K562 (cell line): ENCODE measurements around the gene UNC13A. TPM values are rescaled to one million over a fixed set of nuclear protein-coding genes. Genes with fewer than 3 reads are reported as not detected.

ENCODE experiments used
- ATAC-seq: fragments of 200-7000 bp; cut with Tn5 transposase; 3 replicates; pipeline ENCODE4 v1.9.1; 2020; ENCODE audit warnings: moderate library complexity
- BruUV-seq: library from RNA; stranded (reverse); fragments of 400-500 nt; replicated peaks from 2 replicates; lab custom pipeline; 2021; lab: Mats Ljungman, UMichigan
- CTCF ChIA-PET: fragments of 300-600 bp; formaldehyde crosslinking; extraction: SDS; loops from one replicate; lab custom pipeline; 2021; ENCODE audit warnings: low intra/inter-chr PET ratio; lab: Yijun Ruan, JAX
- POLR2A ChIA-PET: fragments of 300-600, 350-650 bp; sonication (Branson Sonifier 250); formaldehyde crosslinking; extraction: SDS; loops from one replicate; lab custom pipeline; 2021; ENCODE audit warnings: antibody characterized with exemption, inconsistent platforms; lab: Yijun Ruan, JAX
- DNase-seq, 4 experiments: peaks; one replicate each; pipeline versions ENCODE4 v3.0.0 to v3.0.0-alpha.2; 2011 to 2018; ENCODE audit warnings: low spot score in 3 of 4, mixed read lengths in 3 of 4; ENCODE audit errors: extremely low read depth in 1 of 4
- FAIRE-seq: peaks from 2 replicates; lab custom pipeline; 2011; peaks lifted over from hg19 to GRCh38; lab: Jason Lieb, UNC
- H2AFZ ChIP-seq: 2 replicates; pipeline ENCODE4 v1.6.0; 2011; ENCODE audit warnings: low read depth, low read length, control low read depth, inconsistent platforms
- H3K27ac ChIP-seq: fragments of 200-600 bp; 3 replicates; pipeline ENCODE4 v1.8.0; 2011; ENCODE audit warnings: low read depth, mild to moderate bottlenecking, control low read depth, inconsistent platforms, low read length, moderate library complexity, mixed read lengths; ENCODE audit errors: extremely low read depth
- H3K27me3 ChIP-seq, 2 experiments: fragments of 300-600 bp in 1 of 2; 2 replicates in 1 of 2; 3 replicates in 1 of 2; pipeline versions ENCODE4 v1.6.0 to v1.8.0; 2011; ENCODE audit warnings: inconsistent platforms in 2 of 2, low read length in 2 of 2, mild to moderate bottlenecking in 1 of 2, mixed read lengths in 1 of 2, moderate library complexity in 1 of 2; ENCODE audit not compliant: control insufficient read depth in 2 of 2, insufficient read depth in 2 of 2
- H3K36me3 ChIP-seq: fragments of 300-600 bp; 3 replicates; pipeline ENCODE4 v1.8.0; 2011; ENCODE audit warnings: mild to moderate bottlenecking, low read length, inconsistent platforms; ENCODE audit not compliant: control insufficient read depth, insufficient read depth
- H3K4me1 ChIP-seq, 2 experiments: fragments of 200-600 bp in 1 of 2; replicated peaks in 1 of 2; 2 replicates in 1 of 2; 3 replicates in 1 of 2; pipeline versions ENCODE4 v1.5.1 to v1.8.0; 2011; ENCODE audit warnings: inconsistent platforms in 2 of 2, low read length in 2 of 2, mild to moderate bottlenecking in 1 of 2, mixed read lengths in 1 of 2, moderate library complexity in 1 of 2; ENCODE audit not compliant: control insufficient read depth in 2 of 2, insufficient read depth in 2 of 2
- H3K4me2 ChIP-seq: 2 replicates; pipeline ENCODE4 v1.6.1; 2011; ENCODE audit warnings: low read length, control low read depth, inconsistent platforms, mixed read lengths; ENCODE audit not compliant: insufficient read depth
- H3K4me3 ChIP-seq: fragments of 200-600 bp; sonication (generic), shearing (Covaris generic); 2 replicates; pipeline ENCODE4 v1.5.1; 2016; ENCODE audit warnings: control low read depth, inconsistent platforms
- H3K79me2 ChIP-seq: fragments of 200-600 bp; 3 replicates; pipeline ENCODE4 v1.8.0; 2011; ENCODE audit warnings: low read length, inconsistent platforms; ENCODE audit not compliant: control insufficient read depth, insufficient read depth
- H3K9ac ChIP-seq, 2 experiments: 2 replicates each; pipeline versions ENCODE4 v1.6.0 to v1.6.1; 2011; ENCODE audit warnings: low read depth in 2 of 2, low read length in 2 of 2, control low read depth in 1 of 2, inconsistent platforms in 1 of 2, mild to moderate bottlenecking in 1 of 2, mixed read lengths in 1 of 2; ENCODE audit not compliant: insufficient read depth in 1 of 2
- H3K9me1 ChIP-seq: one replicate; pipeline ENCODE4 v1.6.0; 2011; ENCODE audit warnings: inconsistent platforms, mild to moderate bottlenecking, low read length, moderate library complexity; ENCODE audit not compliant: control insufficient read depth, insufficient read depth
- H3K9me3 ChIP-seq: replicated peaks from 2 replicates; pipeline ENCODE4 v1.5.1; 2011; ENCODE audit warnings: low read depth, low read length, inconsistent platforms; ENCODE audit not compliant: control insufficient read depth, insufficient read depth
- H4K20me1 ChIP-seq: replicated peaks from 2 replicates; pipeline ENCODE4 v1.6.1; 2011; ENCODE audit warnings: low read length, inconsistent platforms, mixed read lengths; ENCODE audit not compliant: control insufficient read depth, insufficient read depth
- HDAC1 ChIP-seq, 2 experiments: fragments of 450-650 bp; IDR thresholded peaks; 2 replicates each; pipeline ENCODE4 v1.6.1; 2016 to 2017; ENCODE audit warnings: inconsistent platforms in 1 of 2, mild to moderate bottlenecking in 1 of 2, moderate library complexity in 1 of 2
- MEF2A ChIP-seq: IDR thresholded peaks from 2 replicates; pipeline ENCODE4 v1.6.1; 2011; ENCODE audit warnings: low read depth, mild to moderate bottlenecking, low read length, moderate library complexity; ENCODE audit not compliant: control insufficient read depth
- NFIC ChIP-seq: fragments of 450-650 bp; IDR thresholded peaks from 2 replicates; pipeline ENCODE4 v1.6.1; 2017; ENCODE audit warnings: mild to moderate bottlenecking, inconsistent platforms
- NR2C2 ChIP-seq, 2 experiments: fragments of 200-800 bp in 1 of 2; sonication (Bioruptor generic) in 1 of 2; sonication (generic) in 1 of 2; formaldehyde crosslinking in 1 of 2; IDR thresholded peaks; 2 replicates each; pipeline versions ENCODE4 v1.6.1 to v1.8.0; 2016 to 2022; ENCODE audit warnings: mild to moderate bottlenecking in 1 of 2, missing compliant biosample characterization in 1 of 2, missing genetic modification characterization in 1 of 2, missing genetic modification reagents in 1 of 2
- NRF1 ChIP-seq, 2 experiments: fragments of 450-650 bp; IDR thresholded peaks in 1 of 2; conservative IDR thresholded peaks in 1 of 2; 2 replicates each; pipeline ENCODE4 v1.6.1; 2014; ENCODE audit warnings: mild to moderate bottlenecking in 2 of 2
- POU5F1 ChIP-seq: fragments of 150-350 bp; IDR thresholded peaks from 2 replicates; pipeline ENCODE4 v1.6.1; 2014; ENCODE audit warnings: borderline replicate concordance, low read length, low read depth, mild to moderate bottlenecking; ENCODE audit not compliant: partially characterized antibody
- USF1 ChIP-seq: sonication (generic); formaldehyde crosslinking; IDR thresholded peaks from 2 replicates; pipeline ENCODE4 v1.9.0; 2022; ENCODE audit warnings: mild to moderate bottlenecking, missing genetic modification reagents
- ZBTB2 ChIP-seq: fragments of 450-650 bp; IDR thresholded peaks from 2 replicates; pipeline ENCODE4 v1.6.1; 2016; ENCODE audit warnings: antibody characterized with exemption
- ZBTB49 ChIP-seq: sonication (generic); formaldehyde crosslinking; IDR thresholded peaks from 2 replicates; pipeline ENCODE4 v1.8.0; 2022; ENCODE audit warnings: missing genetic modification reagents, mild to moderate bottlenecking, borderline replicate concordance
- WGBS: fragments of 100-300 bp; shearing (Covaris generic); methylation state at CpG from one replicate; pipeline ENCODE4 v1.1.6; 2016; ENCODE audit warnings: low coverage, mixed read lengths; ENCODE audit not compliant: insufficient coverage; ENCODE audit errors: missing lambda C conversion rate; 5-methylcytosine and 5-hydroxymethylcytosine counted together
- in situ Hi-C: fragments of 300-500 bp; cut with MboI; formaldehyde crosslinking; loops from 4 replicates; pipeline ENCODE4 v1.15.0; 2018; ENCODE audit warnings: inconsistent platforms, mixed read lengths
- intact Hi-C: fragments of 100-400 bp; cut with micrococcal nuclease; formaldehyde crosslinking; loops from 2 replicates; pipeline ENCODE4 v1.14.2; 2022
- polyA plus RNA-seq, 8 experiments: library from polyadenylated mRNA; depleted of rRNA in 4 of 8; stranded (reverse) in 5 of 8; unstranded in 3 of 8; fragments of >200 nt; fragmentation: Nextera tagmentation in 2 of 8; fragmentation: Illumina TruSeq in 1 of 8; extraction: Ambion mirVana in 2 of 8; extraction: Trizol in 1 of 8; gene quantifications; 2 replicates each; pipeline versions ENCODE4 v1.2.1 to v1.2.3, GENCODE V29; 2011 to 2014; ENCODE audit warnings: inconsistent platforms in 1 of 8, missing spikeins in 1 of 8
- total RNA-seq, 7 experiments: library from RNA; depleted of rRNA in 6 of 7; stranded (reverse); fragments of >200 nt in 6 of 7; fragmentation: Illumina TruSeq in 2 of 7; extraction: Trizol in 2 of 7; gene quantifications; 2 replicates each; pipeline versions ENCODE4 v1.2.1 to v1.2.3, GENCODE V29; 2011 to 2021; ENCODE audit warnings: low replicate concordance in 1 of 7

The UNC13A gene
- total and polyA plus RNA-seq, 9 of the 15 experiments (the other 6 are each of a cell fraction or from before 2014, with no cell fraction given), result 0.03 to 1.0 (median 0.25) TPM

GRCh38 chr19:17680230-17680722, 7.9 kb downstream of the UNC13A start:
- Histone ChIP-seq H3K9me3 (no peaks in the 10 kb centered on the region), H3K27ac (no peak overlapping the region), H3K9ac (peak overlapping the region in 1 of 2 experiments; percentile 72; a peak in 1 of 4 replicates), H3K36me3 (no peaks in the 10 kb centered on the region), H3K27me3 (no peaks in the 10 kb centered on the region; a peak in 2 of 5 replicates), H3K9me1 (no peaks in the 10 kb centered on the region), H2AFZ (peak overlapping the region; percentile 30; the same call in 1 of the 2 replicates), H3K4me3 (peak overlapping the region; percentile 30), H4K20me1 (peaks cover 5% of the 10 kb centered on the region), H3K79me2 (no peaks in the 10 kb centered on the region), H3K4me1 (peaks cover 8 to 15% of the 10 kb centered on the region in 2 experiments; a peak in 4 of 5 replicates), H3K4me2 (peak overlapping the region; percentile 54)
- ATAC-seq (peak; percentile 93), DNase-seq (peak; percentile 87 to 90 (median 89)), FAIRE-seq (no peak)
- WGBS, result 1% methylated on average over 21 of the region's 38 CpGs
- intact Hi-C loops, result no loop called here
- BruUV-seq, result no TSS peak
- POLR2A ChIA-PET, result interaction anchor here (1.4 kb wide), 1 partner anchor 11 kb away, joined by 3 read pairs; no protein-coding TSS in a partner anchor
- in situ Hi-C loops, result no loop called here
- CTCF ChIA-PET, result no interaction called here
- TF ChIP-seq ZBTB49 (CRISPR knock-in tag) (no peak), HDAC1 (IDR thresholded peaks at IDR 0.05) (peak in 1 of 2 experiments; percentile 58; a peak in 2 of 4 replicates), POU5F1 (no peak), NRF1 (conservative IDR thresholded peaks at IDR 0.05 in 1 of 2, IDR thresholded peaks at IDR 0.05 in 1 of 2) (peak; percentile 81 to 82), MEF2A (peak; percentile 98), NFIC (peak; percentile 25; the same call in 1 of the 2 replicates), USF1 (peak; percentile 36; the same call in 1 of the 2 replicates), NR2C2 (CRISPR knock-in tag; IDR thresholded peaks at IDR 0.05) (0 out of 2 replicates have a peak, but pooled peaks have one; percentile 26), NR2C2 (tag; IDR thresholded peaks at IDR 0.05) (peak; percentile 87), ZBTB2 (peak; percentile 48; the same call in 1 of the 2 replicates)
